Muscle layer of duodenum (tissue), 2 donors: ENCODE results near the gene SBK1.
"Not testable (repeated sequence)": the region's sequence is repeated elsewhere in the genome, so short reads cannot be mapped to it uniquely, and the experiment has no call there.

Experiments
- H3K27ac ChIP-seq: one replicate; pipeline ENCODE4 v1.7.0; 2013; ENCODE audit warnings: mild to moderate bottlenecking, low read length
- H3K27me3 ChIP-seq: one replicate; pipeline ENCODE4 v1.7.0; 2013; ENCODE audit warnings: low read depth, mild to moderate bottlenecking, control low read depth, low read length
- H3K36me3 ChIP-seq, 2 donors: one replicate each; pipeline ENCODE4 v1.7.0; 2013; ENCODE audit warnings: low read length in 2 of 2, control low read depth in 1 of 2, mild to moderate bottlenecking in 1 of 2; ENCODE audit not compliant: insufficient read depth in 2 of 2, control insufficient read depth in 1 of 2
- H3K4me1 ChIP-seq, 2 donors: one replicate each; pipeline ENCODE4 v1.7.0; 2013; ENCODE audit warnings: low read length in 2 of 2, mild to moderate bottlenecking in 2 of 2, control low read depth in 1 of 2, moderate library complexity in 1 of 2; ENCODE audit not compliant: insufficient read depth in 2 of 2, control insufficient read depth in 1 of 2
- H3K4me3 ChIP-seq, 2 donors: one replicate each; pipeline ENCODE4 v1.7.0; 2013; ENCODE audit warnings: low read length in 2 of 2, low read depth in 1 of 2, mild to moderate bottlenecking in 1 of 2
- H3K9me3 ChIP-seq, 2 donors: one replicate each; pipeline ENCODE4 v1.7.0; 2013; ENCODE audit warnings: low read length in 2 of 2, control low read depth in 1 of 2, mild to moderate bottlenecking in 1 of 2; ENCODE audit not compliant: control insufficient read depth in 1 of 2
- donor health status: healthy.

The SBK1 gene

DNA sequence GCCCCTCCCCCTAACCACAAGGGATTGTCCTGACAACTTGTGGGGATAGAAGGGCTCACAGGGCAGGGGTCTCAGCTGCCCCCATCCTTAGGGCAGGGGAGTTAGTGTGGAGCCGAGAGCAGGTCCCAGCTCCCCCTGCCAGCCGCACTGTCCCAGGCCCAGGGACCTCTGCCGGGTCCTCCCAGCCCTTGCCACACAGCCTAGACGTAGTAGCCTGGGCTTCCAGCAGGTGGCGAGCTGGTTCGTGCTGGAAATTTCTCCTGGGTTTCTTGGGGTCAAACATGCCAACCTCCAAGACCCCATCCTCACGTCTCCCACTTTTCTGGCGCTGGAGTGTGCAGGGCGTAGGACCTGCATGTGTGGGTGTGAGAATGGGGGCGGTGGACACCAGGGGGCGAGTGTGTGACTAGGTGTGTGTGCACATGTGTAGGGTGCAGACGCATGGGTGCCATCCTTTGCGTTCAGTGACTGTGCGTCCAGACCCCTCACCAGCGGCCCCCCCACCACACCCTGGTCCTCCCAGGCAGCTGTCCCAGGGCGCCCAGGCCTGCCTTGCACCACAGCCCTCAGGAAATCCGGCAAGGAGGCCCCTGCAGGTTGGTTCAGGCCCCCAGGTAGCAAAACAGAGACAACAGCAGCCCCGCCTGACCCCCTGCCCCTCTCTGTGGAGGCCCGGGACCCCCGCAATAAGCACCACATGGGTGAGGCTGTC, 29.5 kb downstream of the SBK1 start:
- no peaks in the 10 kb centered on the region for H3K36me3 ChIP-seq
- H3K9me3 ChIP-seq, result no peaks in the 10 kb centered on the region
- no peaks in the 10 kb centered on the region for H3K4me1 ChIP-seq
- no peak overlapping the region for H3K4me3 ChIP-seq
- H3K27me3 ChIP-seq, result no peaks in the 10 kb centered on the region
- no peak overlapping the region for H3K27ac ChIP-seq

DNA sequence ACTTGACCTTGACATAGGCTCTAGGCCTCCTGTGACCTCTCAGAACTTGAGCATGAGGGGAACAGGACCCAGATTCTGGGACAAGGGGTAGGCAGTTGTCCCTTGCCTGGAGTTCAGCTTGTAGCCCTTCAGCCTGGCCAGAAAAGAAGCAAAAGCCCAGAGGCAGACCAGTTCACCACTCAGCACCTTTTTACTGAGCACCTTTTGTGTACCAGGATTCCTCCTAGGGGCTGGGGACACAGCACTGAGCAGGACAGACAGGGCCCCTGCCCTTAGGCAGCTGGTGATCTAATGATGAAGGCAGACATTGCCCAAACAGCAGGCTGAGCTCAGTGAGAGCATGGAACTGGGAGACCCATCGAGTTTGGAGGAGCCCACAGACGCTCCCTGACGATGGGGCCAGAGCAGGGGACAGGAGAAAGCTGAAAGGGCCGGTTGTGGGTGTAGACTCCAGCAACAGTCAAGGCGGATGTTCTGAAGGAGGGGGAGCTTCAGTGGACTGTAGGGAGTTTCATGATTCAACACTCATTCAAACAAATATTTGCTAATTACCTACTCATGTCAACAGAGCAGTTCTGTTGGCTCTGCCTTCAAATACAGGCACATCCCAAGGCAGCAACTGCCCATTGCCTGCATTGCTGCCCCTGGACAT, 32.0 kb downstream of the SBK1 start:
- Histone ChIP-seq H3K4me3 (no peak overlapping the region), H3K36me3 (no peaks in the 10 kb centered on the region), H3K27ac (no peak overlapping the region), H3K9me3 (no peaks in the 10 kb centered on the region), H3K27me3 (no peaks in the 10 kb centered on the region), H3K4me1 (no peaks in the 10 kb centered on the region)

DNA sequence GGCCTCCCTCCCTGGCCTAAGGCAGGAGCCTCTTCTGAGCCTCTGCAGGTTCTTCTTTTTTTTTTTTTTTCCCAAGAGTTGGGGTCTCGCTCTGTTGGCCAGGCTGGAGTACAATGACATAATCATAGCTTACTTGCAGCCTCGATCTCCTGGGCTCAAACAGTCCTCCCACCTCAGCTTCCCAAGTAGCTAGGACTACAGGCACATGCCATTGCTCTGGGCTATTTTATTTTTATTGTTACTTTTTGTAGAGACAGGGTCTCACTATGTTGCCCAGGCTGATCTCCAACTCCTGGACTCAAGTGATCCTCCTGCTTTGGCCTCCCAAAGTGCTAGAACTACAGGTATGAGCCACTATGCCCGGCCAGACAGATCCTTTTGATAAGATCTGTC, 32.6 kb downstream of the SBK1 start:
- H3K4me3 ChIP-seq, result no peak overlapping the region
- H3K27me3 ChIP-seq, result no peaks in the 10 kb centered on the region
- H3K9me3 ChIP-seq, result no peaks in the 10 kb centered on the region
- H3K27ac ChIP-seq, result no peak overlapping the region
- H3K36me3 ChIP-seq, result no peaks in the 10 kb centered on the region
- no peaks in the 10 kb centered on the region for H3K4me1 ChIP-seq

DNA sequence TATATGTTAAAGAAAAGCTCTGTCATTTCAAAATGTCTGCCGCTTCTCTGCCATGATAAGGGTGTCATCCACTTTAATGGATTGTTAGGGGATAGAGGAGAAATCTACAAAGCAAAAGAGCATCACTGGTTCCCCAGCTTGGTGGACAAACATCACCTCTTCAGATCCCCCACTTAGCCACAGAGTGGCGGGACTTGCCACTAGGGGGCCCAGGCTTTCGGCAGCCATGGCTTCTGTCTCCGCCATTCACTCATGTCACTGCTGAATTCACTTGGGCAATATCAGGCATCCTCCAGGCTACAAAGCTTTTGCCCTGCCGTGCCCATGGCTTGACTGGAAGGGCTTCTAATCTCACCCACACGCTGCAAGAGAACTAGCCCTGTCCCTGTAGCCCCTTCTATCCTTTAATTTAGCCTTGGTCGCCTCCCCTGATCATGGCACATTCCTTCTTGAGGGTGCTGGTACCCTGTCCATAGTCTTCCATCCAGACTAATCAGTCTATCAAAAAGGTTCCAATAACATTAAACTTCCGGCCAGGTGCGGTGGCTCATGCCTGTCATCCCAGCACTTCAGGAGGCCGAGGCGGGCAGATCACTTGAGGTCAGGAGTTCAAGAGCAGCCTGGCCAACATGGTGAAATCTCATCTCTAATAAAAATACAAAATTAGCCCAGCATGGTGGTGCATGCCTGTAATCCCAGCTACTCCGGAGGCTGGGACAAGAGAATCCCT, 34.7 kb downstream of the SBK1 start:
- no peak overlapping the region for H3K4me3 ChIP-seq
- H3K27me3 ChIP-seq, result no peaks in the 10 kb centered on the region
- no peaks in the 10 kb centered on the region for H3K36me3 ChIP-seq
- no peaks in the 10 kb centered on the region for H3K9me3 ChIP-seq
- no peaks in the 10 kb centered on the region for H3K4me1 ChIP-seq
- no peak overlapping the region for H3K27ac ChIP-seq

- H3K4me3 ChIP-seq, H3K27ac ChIP-seq, H3K27me3 ChIP-seq, H3K9me3 ChIP-seq, H3K36me3 ChIP-seq, H3K4me1 ChIP-seq: not testable (repeated sequence)
These were observed 37.9 kb downstream of the SBK1 start for GRCh38 chr16:28330232-28330631.

DNA sequence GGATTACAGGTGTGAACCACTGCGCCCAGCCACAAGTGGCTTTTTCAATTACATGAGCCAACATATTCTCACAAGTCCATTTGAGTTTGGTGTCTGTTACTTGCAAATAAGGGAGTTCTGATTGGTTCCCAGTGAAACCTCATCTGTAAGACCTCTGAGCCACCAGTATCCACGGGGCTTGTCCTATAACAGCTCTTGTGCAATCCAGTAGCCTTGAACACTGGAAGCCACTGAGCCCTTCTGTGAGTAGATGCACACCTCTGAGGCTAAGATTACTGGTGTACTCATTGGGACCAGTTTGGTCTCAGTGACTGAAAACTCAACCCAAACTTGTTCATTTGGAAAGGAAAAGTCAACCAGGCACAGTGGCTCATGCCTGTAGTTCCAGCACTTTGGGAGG, 38.7 kb downstream of the SBK1 start:
- not testable (repeated sequence) for H3K4me3 ChIP-seq, H3K36me3 ChIP-seq, H3K27me3 ChIP-seq, H3K9me3 ChIP-seq, H3K4me1 ChIP-seq, H3K27ac ChIP-seq

DNA sequence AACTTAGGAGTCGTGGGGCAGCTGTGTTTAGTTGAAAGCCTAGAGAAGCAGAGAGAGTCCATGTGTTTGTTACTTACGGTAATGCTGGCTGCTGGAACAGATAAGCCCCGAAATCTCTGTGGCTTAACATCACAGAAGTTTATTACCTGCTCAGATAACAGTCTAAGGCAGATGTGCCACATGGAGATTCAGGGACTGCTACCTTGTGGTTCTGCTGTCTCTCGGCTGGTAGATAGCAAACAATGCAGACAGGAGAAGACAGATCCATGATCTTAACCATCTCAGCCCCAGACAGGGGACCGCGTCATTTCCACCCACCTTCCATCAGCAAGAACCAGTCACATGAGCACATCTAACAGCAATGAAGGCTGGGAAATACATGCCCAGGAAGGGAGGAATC, 40.3 kb downstream of the SBK1 start:
- H3K9me3 ChIP-seq, H3K36me3 ChIP-seq, H3K27me3 ChIP-seq, H3K4me1 ChIP-seq, H3K27ac ChIP-seq, H3K4me3 ChIP-seq: not testable (repeated sequence)

DNA sequence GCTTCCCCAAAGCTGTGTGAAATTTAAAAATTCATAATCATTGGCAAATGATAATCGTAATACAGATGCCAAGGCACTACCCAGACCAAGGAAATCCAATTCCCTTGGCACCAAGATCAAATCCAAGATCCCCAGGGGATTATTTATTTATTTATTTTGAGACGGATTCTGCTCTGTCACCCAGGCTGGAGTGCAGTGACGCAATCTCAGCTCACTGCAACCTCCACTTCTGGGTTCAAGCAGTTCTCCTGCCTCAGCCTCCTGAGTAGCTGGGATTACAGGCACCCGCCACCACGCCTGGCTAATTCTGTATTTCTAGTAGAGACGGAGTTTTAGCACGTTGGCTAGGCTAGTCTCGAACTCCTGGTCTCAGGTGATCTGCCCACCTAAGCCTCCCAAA, 43.4 kb downstream of the SBK1 start:
- not testable (repeated sequence) for H3K4me3 ChIP-seq, H3K27me3 ChIP-seq

DNA sequence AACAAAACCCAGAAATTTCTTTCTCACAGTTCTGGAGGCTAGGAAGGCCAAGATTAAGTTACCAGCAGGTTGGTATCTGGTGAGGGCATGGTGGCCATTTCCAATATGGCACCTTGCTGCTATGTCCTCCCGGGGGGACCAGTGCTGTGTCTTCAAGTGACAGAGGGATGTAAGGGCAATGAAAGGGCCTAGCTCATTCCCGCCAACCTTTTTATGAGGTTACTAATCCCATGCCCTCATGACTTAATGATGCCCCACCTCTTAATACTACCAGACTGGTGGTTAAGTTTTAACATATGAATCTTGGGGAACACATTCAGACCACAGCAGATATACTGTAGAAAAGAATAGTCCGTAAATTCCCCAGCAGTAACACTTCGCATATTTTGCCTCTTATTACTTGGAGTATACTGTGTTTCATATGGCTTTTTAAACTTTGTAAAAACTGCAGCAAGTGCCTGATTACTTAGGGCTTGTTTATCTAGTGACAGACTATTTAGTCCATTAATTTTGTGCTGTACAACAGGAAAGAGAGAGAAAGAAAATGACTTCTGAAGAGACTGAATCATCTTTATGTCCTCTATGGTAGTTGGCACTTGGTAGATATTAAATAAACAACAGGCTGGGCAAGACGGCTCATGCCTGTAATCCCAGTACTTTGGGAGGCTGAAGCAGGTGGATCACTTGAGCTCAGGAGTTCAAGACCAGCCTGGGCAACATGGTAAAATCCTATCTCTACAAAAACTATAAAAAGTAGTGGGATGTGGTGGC, 44.8 kb downstream of the SBK1 start:
- H3K9me3 ChIP-seq, H3K36me3 ChIP-seq, H3K4me3 ChIP-seq, H3K4me1 ChIP-seq, H3K27ac ChIP-seq, H3K27me3 ChIP-seq: not testable (repeated sequence)

More for the DNA sequence above, 43.4 kb downstream of the SBK1 start:
- not testable (repeated sequence) for H3K36me3 ChIP-seq, H3K9me3 ChIP-seq, H3K4me1 ChIP-seq, H3K27ac ChIP-seq

DNA sequence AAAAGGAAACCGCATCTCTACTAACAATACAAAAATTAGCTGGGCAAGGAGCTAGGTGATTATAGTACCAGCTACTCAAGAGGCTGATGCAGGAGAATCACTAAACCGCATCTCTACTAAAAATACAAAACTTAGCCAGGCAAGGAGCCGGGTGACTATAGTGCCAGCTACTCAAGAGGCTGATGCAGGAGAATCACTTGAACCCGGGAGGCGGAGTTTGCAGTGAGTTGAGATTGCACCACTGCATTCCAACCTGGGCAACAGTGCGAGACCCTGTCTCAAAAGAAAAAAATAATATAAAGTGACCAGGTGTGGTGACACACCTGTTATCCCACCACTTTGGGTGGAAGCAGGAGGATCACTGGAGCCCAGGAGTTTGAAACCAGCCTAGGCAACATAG, 45.9 kb downstream of the SBK1 start:
- not testable (repeated sequence) for H3K27ac ChIP-seq, H3K27me3 ChIP-seq, H3K9me3 ChIP-seq, H3K36me3 ChIP-seq, H3K4me3 ChIP-seq, H3K4me1 ChIP-seq

DNA sequence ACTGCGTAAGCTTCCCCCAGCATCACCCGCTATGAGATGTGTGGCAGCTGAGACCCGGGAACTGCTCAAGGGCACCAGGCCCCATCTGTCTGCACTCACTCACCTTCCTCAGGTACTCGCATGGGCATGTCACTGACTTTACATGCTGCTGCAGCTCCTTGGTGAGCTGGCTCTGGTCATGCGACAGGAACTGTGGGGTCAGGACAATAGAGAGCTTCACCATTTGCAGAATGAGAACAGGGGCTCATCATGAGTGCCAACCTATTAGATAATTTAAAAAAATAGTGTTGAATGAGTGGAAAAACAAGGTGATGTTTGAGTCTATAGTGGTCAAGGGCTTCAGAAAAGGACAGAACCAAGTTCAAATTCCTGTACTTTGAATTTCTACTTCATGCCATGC, 70.3 kb downstream of the SBK1 start:
- H3K36me3 ChIP-seq, H3K27ac ChIP-seq, H3K9me3 ChIP-seq, H3K27me3 ChIP-seq, H3K4me3 ChIP-seq, H3K4me1 ChIP-seq: not testable (repeated sequence)
